ENCODE results near the gene NT5DC3.

NT5DC3 gene

GRCh38 chr12:103742349-103742932 is 98.6 kb downstream of the NT5DC3 start:
- DNase-seq: no peak

- no peak for DNase-seq
Observed at GRCh38 chr12:103737881-103738280, 103.2 kb downstream of the NT5DC3 start.

- DNase-seq: no peak
Observed at GRCh38 chr12:103736572-103736971, 104.5 kb downstream of the NT5DC3 start.

GRCh38 chr12:103735291-103735690 is 105.7 kb downstream of the NT5DC3 start:
- DNase-seq: no peak

- no peak for DNase-seq
Observed at GRCh38 chr12:103734863-103735262, 106.2 kb downstream of the NT5DC3 start.

GRCh38 chr12:103731539-103731938 is 109.5 kb downstream of the NT5DC3 start:
- DNase-seq: no peak

- DNase-seq: no peak
Observed at GRCh38 chr12:103729499-103729898, 111.5 kb downstream of the NT5DC3 start.

GRCh38 chr12:103728323-103728722 is 112.7 kb downstream of the NT5DC3 start:
- DNase-seq: no peak

GRCh38 chr12:103727638-103728037 is 113.4 kb downstream of the NT5DC3 start:
- no peak for DNase-seq

GRCh38 chr12:103725398-103725797 is 115.6 kb downstream of the NT5DC3 start:
- no peak for DNase-seq

Measured in activated CD4-positive, alpha-beta T cell treated with anti-CD3 and anti-CD28 coated beads, Interleukin-2, amount 50 U/mL, for 16 hours (primary cell).